A673 (cell line): Measurements from ENCODE around the gene RAPGEF2.
"Not testable (repeated sequence)": the region's sequence is repeated elsewhere in the genome, so short reads cannot be mapped to it uniquely, and the experiment has no call there.

Experiments
- EZH2 ChIP-seq: fragments of 200-600 bp; sonication (generic); IDR thresholded peaks from 2 replicates; pipeline ENCODE4 v1.6.1; 2017; ENCODE audit warnings: borderline replicate concordance, low read depth, mild to moderate bottlenecking, mixed read lengths, antibody characterized with exemption, low read length; ENCODE audit not compliant: poor library complexity, severe bottlenecking
- TF ChIP-seq, protein P1 (sequence below): fragments of 300-800, 200-600 bp; sonication (generic); conservative IDR thresholded peaks from 2 replicates; pipeline ENCODE4 v1.5.1; 2017; ENCODE audit warnings: low read depth, mild to moderate bottlenecking, antibody characterized with exemption, low read length, moderate library complexity, mixed read lengths

GRCh38 chr4:159161436-159161835, 58.6 kb downstream of the RAPGEF2 start:
- TF ChIP-seq, protein P1, sequence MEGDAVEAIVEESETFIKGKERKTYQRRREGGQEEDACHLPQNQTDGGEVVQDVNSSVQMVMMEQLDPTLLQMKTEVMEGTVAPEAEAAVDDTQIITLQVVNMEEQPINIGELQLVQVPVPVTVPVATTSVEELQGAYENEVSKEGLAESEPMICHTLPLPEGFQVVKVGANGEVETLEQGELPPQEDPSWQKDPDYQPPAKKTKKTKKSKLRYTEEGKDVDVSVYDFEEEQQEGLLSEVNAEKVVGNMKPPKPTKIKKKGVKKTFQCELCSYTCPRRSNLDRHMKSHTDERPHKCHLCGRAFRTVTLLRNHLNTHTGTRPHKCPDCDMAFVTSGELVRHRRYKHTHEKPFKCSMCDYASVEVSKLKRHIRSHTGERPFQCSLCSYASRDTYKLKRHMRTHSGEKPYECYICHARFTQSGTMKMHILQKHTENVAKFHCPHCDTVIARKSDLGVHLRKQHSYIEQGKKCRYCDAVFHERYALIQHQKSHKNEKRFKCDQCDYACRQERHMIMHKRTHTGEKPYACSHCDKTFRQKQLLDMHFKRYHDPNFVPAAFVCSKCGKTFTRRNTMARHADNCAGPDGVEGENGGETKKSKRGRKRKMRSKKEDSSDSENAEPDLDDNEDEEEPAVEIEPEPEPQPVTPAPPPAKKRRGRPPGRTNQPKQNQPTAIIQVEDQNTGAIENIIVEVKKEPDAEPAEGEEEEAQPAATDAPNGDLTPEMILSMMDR, result not testable (repeated sequence)
- not testable (repeated sequence) for TF ChIP-seq EZH2
